Activated gamma-delta T cell treated with anti-CD3 and anti-CD28 coated beads, Interleukin-2, amount 50 U/mL, for 16 hours (primary cell): Measurements from ENCODE around the gene NINL.
"Not testable (repeated sequence)": the region's sequence is repeated elsewhere in the genome, so short reads cannot be mapped to it uniquely, and the experiment has no call there.

Experiments used
- DNase-seq: peaks from one replicate; pipeline ENCODE4 v3.0.0-alpha.2; 2020; ENCODE audit warnings: low read depth

NINL gene

GRCh38 chr20:25552977-25553376, 32.4 kb downstream of the NINL start:
- no peak for DNase-seq

DNA sequence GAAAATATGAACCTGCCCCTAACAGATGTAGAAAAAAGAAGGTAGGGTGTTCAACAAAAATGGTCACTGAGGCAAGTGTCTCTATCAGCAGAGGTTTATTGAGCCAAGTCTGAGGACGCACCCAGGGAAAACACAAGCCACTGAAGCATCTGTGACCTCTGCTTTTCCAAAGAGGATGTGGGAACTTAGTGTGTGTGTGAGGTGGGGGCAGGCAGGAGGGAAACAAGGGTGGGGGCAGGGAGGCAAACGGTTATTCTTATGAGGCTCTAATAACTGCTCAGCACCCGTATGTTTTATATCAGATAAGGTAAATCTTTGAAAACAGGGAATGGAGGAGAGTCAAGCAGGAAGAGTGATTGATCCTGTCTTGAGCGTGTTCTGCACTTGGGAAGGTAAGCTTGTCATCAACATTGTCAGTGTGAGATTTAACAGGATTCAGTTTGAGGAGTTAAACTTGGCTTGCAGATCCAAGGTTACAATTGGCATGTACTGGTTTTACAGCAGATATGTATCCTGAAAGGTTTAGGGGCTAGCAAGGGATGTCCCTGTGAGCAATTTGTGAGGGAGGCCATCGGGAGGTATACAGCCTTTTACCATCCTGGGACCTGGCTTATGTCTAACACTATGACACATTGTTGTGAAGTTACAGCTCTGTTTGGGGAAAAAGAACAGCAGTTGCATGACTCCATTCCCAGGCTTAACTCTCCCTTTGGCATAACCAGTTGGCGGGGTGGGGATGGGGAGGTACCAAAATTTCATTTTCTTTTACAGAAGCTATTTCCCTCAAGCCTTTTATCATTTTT, 33.7 kb downstream of the NINL start:
- DNase-seq: no peak

GRCh38 chr20:25550645-25551337, 34.5 kb downstream of the NINL start:
- not testable (repeated sequence) for DNase-seq

DNA sequence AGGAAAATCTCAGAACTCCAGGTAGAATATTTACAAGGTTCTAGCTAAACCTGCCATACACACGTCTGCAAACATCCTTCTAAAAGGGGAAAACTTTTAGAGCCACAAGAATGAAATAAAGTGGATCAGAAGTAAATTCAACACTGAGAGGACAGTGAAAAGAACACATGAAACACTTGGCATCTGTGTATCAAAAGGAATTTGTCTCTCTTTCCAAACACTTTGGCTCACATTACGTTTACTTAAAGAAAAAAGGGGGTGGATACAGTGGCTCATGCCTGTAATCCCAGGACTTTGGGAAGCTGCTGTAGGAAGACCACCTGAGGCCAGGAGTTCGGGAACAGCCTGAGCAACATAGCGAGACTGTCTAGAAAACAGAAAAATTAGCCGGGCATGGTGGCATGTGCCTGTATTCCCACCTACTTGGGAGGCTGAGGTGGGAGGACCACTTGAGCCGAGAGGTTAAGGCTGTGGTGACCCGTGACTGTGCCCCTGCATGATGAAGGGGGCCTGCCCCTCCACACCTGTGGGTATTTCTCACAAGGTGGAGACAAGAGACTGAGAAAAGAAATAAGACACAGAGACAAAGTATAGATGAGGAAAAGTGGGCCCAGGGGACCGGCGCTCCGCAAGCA, 35.4 kb downstream of the NINL start:
- no peak for DNase-seq

GRCh38 chr20:25549172-25549773, 36.1 kb downstream of the NINL start:
- DNase-seq: no peak

GRCh38 chr20:25548613-25549086, 36.7 kb downstream of the NINL start:
- no peak for DNase-seq

- DNase-seq: no peak
These were observed 37.3 kb downstream of the NINL start for GRCh38 chr20:25547999-25548398.

DNA sequence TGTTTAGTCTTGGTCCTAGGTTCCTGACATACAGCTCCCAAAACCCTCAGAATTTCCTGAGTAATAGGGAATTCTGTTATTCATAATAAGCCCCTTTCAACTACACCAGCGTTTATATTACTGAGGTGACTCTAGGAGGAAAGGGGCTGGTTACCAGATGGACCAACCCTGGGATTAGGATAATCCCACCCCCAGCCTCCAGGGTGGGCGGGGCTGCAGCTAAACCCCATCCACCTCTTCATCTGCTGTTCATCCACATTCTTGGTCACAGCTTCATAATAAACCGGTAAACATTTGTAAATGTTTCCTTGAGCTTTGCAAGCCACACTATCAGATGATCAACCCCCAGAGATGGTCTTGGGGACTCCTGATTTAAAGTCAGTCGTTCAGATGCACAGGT, 38.3 kb downstream of the NINL start:
- DNase-seq: no peak

DNA sequence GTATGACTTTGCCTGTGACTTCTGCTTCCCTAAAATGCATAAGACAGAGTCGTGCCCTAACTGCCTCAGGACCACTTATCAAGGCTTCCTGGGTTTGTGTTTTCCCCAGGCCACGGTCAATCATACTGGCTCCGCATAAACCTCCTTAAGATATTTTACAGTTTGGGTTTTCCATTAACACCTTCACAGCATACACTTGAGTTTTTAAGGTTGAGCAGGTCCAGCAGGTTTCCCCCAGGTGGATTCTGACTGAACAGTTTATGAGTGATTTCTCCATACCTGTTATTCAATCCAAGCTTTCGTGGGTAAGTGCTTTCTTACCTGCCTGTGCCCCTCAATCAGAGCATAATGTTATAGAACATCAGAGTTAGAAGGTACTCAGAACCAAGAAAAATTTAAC, 39.3 kb downstream of the NINL start:
- DNase-seq: no peak

GRCh38 chr20:25545171-25545570, 40.2 kb downstream of the NINL start:
- no peak for DNase-seq

DNA sequence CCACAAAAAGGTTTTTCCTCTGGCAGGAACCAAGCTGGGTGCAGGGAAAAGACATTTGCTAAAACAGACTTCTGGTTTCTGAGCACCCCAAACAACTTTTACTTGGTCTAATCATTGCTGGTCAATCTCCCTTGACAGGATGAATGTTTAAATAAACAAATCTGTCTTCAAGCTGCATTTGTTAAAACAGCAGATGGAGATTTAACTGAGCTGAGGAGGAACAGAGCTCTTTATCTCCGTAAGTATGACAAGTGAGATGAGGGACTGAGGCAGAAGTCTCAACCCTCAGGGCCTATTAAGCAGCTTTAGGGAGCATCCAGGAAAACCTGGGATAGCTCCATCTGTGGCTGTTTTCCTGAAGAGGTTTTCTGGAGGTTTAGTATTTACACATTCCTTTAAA, 40.6 kb downstream of the NINL start:
- no peak for DNase-seq

GRCh38 chr20:25544311-25544710, 41.0 kb downstream of the NINL start:
- no peak for DNase-seq

DNA sequence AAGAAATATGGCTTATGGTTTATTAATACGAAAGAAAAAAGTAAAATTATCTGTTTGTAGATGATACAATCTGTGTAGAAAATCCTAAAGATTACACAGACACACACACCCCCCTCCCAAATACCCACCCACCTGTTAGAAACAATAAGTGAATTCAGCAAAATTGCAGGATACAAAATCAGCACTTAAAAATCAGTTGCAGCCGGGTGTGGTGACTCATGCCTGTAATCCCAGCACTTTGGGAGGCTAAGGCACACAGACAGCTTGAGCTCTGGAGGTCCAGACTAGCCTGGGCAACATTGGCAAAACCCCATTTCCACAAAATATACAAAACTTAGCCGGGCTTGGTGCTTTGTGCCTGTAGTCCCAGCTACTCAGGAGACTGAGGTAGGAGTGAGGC, 42.3 kb downstream of the NINL start:
- DNase-seq: no peak

DNA sequence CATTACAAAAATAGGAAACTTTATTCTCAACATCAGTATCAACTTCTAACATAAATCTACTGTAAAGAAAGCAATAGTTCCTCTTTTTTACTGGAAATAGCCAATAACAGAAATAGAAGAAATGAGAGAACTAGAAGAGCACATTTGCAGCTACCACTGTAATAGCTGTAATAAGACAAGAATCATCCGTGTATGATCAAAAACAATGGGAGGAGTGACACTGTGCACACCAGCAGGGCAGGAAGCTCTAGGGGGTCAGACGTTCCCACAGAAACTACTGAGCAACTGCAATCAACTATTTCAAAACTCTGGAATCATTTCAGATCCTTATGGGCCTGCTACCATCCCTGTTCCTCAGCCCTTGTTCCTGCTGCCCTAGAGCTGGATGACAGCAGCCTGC, 43.7 kb downstream of the NINL start:
- DNase-seq: no peak

DNA sequence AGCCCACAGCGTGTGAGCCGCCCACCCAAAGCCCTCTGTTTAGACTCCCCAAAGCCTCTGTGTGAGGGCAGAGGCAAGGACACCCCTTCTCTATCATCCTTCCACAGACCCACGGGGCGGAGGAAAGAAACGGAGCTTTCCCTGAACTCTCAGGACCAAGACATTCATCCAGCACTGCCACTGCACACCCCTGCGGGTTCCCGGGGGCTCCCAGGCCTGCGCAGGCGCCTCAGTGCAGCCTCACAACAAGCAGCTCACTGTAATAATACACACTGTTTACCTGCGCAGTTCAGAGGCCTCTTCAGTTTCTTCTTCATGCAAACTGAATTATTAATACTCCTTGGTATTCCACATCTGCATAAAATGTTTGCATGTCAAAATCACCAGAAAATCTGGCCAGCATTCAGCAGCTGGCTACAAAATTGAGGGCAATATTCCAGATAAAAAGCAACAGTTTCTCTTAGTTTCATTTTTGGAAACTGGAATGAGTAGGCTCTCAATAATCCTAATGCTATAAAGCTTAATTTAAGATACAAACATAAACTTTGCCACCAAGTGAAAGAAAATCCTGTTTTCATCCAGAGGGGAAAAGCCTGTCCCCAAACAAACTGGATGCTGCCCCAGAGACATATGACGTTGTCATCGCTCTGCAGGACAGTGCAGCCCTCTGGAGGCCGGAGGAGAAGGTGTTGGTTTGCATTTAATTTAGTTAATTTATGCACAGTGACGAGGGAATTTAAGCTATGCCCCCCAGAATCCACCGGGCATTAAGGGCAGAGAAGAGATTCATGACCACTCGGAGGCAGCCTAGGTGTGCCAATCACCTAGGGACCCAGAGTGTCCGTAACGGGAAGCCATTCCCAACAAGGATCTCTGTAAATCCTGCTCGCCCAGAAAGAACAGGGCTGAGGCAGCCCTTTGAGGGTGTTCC, 45.3 kb downstream of the NINL start:
- DNase-seq: no peak

DNA sequence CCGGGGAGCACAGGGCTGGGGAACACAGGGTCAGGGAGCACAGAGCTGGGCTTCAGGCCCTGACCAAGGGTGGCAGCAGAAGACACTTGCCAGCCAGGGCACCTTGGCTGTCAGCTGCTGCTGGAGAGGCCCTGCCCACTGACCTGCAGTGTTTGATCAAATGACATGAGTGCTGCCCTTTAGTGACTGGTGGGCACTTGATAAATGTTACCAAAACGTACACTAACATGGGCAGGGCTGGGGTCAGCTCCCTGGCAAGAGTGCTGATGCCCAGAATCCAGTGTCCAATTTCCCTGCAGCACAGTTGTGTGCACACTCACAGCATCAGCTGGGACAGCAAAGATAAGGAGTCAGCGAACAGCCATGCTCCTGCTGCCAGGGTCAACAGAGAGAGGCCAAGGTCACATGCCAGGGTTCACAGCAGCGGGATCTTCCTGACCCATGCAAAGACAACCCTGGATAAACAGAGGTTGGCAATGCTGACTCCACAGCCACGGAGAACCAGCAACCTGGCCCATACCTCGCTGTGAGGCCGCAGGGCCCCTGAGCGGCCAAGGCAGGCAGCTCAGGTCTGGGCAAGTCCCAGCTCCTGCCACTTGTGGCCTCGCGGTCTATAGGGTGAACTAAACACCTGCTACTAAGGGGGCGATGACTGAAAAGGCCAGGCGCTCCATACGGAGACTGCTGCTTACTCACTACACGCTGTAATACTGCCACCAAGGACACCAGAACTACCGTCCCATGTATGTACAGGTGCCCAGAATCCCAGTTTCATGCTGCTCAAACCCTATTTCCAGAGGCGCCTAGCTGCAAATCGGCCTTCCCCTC, 46.3 kb downstream of the NINL start:
- no peak for DNase-seq

DNA sequence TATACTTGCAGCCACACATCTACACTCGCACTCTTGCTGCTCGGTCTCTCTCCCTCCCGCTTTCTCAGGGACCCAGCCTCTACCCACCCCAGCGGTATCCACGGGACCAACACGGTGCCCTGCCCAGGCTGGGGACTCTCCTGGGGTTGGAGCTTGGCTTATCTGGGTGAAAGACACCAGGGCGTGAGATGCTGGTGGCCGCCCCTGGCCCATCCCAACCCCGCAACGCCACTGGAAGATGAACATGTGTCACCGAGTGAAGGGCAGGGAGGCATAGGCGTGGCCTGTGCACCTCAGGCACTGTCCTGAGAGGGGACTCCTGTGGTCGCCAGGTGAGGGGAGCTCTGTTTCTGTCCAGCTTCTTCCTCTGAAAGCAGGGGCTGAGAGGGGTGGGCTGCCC, 47.4 kb downstream of the NINL start:
- no peak for DNase-seq

GRCh38 chr20:25535762-25536161, 49.6 kb downstream of the NINL start:
- DNase-seq: no peak

DNA sequence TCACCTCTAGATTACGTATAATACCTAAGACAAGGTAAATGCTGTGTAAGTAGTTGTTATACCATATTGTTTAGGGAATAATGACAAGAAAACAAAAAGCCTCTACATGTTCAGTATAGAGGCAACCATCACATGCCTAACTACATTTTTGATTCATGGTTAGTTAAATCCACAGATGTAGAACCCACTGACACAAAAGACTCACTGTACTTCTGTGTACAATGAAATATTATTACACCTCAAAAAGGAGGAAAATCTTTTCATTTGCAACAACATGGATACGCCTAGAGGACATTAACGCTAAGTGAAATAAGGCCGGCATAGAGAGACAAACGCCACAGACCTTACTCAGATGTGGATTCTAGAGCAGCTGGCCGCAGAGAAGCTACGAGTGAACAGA, 50.5 kb downstream of the NINL start:
- DNase-seq: no peak

DNA sequence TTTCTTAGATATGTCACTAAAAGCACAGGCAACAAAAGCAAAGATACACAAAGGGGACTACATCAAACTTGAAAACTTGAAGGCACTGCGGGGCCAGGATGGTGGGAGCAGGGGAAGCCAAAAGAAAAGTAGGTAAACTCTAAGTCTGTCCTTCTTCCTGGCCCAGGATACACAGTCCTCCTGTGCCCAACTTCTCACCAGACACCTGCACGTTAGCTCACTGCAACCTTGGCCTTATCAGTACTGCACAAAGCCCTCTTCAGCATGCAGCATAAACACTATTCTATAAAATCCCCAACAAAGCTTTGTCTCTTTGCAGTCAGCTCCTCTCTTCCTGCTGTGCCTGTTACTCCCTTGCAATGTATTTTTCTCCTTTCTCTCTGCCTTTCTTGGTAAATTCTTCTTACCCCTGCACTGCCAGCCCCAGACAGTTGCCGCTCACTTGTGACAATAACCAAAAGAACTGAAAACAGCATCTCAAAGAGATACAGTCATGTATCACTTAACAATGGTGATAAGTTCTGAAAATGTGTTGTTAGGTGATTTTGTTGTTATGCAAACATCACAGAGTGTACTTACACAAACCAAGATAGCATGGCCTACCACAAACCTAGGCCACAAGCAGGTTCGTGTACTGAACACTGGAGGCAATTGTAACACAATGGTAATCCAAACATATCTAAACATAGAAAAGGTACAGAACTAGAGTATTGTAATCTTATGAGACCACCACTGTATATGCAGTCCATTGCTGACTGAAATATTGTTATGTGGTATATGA, 51.2 kb downstream of the NINL start:
- no peak for DNase-seq
